Bone marrow (tissue), 2 donors: ENCODE data around the gene CEP104.
"Not testable (repeated sequence)": the region's sequence is repeated elsewhere in the genome, so short reads cannot be mapped to it uniquely, and the experiment has no call there.

Experiments used
- DNase-seq, 2 donors: peaks; one replicate each; lab custom pipeline; 2025; lab: John Stamatoyannopoulos, UW

Gene CEP104

DNA sequence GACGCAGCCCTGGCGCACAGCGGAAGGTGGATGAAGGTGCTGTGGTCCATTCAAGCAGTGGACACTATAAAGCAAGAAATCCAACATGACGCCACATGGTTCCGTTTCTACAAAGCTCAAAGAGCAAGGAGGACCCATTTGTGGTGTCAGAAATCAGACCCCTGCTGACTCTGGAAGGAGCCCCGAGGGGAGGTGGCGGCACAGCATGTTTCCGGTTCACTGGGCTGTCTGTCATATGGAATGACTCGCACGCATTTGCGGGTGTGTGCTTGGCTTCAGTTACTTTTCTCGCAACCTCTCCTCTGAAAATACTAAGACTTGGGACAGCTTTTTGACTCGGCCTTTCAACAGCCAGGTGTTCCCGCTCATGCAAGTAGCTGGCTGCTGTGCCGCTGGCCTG, 31.7 kb downstream of the CEP104 start:
- no peak for DNase-seq

DNA sequence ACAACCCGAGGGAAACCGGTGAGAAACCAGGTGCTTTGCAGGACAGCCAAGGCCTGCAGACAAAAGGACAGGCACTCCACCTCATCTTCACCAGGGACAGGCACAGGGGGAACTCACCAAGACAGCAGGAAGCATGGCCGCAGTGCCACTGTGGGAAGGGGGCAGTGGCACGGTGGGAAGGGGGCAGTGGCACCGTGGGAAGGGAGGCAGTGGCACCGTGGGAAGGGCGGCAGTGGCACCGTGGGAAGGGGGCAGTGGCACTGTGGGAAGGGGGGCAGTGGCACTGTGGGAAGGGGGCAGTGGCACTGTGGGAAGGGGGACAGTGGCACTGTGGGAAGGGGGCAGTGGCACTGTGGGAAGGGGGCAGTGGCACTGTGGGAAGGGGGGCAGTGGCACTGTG, 32.4 kb downstream of the CEP104 start:
- no peak for DNase-seq

DNA sequence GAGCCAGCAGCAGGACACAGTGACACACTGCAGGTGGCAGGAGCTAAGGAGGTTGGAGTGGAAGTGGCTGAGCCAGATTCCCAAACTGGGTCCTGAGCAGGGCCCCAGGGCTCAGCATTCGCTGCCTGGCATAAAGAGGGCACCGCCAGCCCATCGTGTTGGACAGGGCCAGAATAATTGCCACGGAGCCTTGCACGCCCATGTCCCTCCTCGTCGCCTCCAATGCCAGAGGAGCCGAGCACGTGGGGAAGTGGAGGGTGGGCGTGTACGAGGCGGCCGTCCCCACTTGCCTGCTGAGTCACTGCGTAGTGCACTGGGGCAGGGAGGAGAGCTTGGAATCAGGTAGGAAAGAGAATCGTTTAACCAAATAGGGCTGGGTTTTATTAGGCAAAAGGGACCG, 34.6 kb downstream of the CEP104 start:
- no peak for DNase-seq

DNA sequence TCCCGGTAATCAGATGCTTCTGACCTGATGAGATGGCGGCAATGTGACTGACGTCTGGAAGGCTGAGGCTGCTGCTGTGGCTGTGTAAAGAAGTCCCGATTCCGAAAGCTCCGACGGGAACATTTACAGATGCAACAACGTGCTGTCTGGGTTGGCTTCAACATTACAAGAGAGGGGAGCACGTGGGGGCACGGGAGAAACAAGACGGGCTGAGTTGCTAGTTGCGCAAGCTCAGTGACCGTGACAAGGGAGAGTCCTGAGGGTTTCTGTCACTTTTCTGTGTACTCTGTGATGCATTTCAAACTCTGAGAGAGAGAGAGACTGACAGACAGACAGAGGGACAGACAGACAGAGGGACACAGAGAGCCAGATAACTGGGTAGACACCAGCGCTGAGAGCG, 35.1 kb downstream of the CEP104 start:
- DNase-seq: no peak

DNA sequence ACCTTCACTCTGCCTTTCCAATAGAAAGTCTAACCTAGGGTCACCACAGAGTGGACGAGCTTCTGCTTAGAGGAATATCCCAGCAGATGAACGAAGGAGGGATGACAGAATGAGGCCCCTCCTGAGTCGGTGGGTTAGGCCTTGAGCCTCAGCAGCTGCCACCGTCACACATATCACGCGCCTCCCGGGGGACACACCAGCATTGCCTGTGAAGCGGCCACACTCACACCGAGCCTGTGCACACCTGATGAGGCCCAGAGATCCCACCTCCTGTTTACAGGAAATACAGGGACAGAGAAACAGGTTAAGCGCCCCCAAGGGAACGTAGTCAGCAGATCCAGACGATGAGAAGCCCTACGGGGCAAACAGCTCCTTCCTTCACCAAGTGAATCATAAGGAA, 35.6 kb downstream of the CEP104 start:
- no peak for DNase-seq

DNA sequence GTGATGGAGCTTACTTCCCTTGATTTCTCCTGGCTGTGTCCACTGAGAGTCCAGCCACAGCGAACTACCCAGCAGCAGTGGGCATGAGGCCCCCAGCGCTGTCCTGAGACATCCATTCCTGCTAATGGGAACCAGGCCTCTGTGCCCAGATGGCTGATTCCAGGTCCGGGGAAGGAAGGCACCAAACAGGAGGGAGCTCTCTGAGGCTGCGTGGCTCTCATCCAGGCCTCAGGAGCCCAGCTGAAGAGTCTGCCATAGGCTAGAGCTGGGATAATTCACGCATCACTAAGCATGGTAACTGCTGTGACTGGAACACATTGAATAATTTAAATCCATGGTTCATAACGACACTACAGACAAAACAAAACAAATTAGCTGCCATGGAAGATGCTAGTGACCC, 36.0 kb downstream of the CEP104 start:
- DNase-seq: no peak

DNA sequence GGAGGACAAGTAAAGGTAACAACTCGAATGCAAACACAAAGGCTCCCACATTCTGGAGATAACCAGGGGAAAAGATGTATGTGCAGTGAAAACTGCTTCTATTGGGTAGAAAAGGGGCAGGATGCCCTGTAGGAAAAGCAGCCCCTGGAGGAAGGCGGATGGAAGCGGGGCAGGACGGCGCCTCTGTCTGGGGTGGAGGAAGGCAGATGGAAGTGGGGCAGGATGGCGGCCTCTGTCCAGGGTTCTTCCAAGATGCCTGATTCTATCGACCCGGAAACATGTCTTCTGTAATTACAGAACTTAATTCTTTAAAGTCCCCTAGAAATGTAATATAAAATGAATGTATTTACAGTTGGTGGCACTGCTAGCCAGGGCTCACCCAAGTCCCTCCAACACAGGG, 36.7 kb downstream of the CEP104 start:
- no peak for DNase-seq

DNA sequence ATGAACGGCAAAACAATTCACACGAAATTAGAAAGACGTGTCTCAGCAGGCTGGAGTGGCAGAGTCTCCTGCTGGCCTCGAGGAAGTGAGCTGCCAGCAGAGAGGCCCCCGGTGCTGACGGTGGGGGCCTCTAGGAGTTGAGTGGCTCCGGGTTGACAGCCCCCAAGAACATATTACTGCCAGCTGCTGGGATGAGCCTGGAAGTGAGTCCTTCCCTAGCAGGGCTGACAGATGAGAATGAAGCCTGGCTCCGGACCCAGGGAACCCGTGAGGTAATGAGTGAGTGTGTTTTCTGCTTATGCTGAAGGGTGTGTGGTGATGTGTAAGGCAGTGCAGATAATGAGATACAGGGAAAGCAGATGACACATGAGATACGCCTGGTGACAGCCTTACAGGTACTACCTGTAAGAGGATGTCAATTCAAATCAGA, 37.2 kb downstream of the CEP104 start:
- no peak for DNase-seq

DNA sequence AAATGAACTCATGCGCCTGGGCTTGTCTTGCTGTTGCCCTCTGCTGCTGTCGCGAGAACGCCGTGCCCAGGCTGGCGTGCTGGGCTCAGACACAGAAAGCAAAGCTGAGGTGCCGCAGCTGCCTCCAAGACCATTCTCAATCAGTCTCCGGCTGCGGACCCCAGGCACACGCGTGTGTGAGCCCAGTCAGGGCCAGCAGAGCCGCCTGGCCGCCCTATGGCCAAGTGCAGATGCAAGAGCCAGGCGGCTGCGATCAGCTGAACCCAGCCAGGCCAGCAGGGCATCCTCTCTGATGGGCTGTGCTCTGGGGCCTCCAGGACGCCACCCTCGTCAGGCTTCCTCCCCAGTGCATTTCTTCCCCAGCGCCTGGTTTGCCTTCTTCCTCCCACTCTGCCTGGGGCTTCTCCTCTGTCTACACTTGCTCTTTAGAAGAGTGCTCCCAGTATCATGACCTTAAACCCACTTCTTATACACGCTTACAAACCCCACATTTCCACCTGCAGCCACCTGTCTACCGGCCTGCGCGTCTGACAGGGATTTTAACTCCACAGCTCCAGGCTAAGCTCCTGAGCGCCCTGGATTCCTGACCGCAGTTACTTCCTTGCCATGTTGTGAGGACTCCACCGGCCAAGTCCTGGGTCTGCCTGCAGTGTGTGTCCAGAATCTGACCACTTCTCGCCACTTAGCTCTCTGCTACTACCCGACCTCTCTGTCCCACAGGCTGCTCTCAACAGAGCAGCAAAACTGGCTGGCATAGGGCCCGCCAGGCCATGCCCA, 39.0 kb downstream of the CEP104 start:
- DNase-seq: no peak

DNA sequence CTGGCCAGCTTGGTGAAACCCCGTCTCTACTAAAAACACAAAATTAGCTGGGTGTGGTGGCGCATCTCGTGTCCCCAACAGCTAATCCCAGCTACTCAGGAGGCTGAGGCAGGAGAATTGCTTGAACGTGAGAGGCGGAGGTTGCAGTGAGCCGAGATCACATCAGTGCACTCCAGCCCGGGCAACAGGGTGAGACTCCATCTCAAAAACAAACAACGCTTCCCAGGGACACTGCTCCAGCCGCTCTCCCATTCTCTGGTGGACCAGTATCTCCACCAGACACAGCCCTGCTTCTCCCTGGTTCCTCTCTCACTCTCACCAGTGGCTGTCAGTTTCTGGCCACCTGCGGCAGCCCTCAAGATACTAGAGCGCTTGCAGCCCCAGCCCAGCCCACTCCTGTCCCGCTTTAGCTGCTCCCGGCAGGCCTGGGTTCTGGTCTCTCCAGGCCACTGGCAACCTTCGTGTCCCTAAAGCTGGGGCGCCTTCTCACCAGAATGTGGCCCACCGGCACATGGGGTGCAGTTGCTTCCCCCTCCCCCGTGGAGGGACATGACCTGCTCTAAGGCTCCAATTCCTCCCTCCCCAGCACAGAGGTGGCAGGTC, 39.8 kb downstream of the CEP104 start:
- DNase-seq: no peak

DNA sequence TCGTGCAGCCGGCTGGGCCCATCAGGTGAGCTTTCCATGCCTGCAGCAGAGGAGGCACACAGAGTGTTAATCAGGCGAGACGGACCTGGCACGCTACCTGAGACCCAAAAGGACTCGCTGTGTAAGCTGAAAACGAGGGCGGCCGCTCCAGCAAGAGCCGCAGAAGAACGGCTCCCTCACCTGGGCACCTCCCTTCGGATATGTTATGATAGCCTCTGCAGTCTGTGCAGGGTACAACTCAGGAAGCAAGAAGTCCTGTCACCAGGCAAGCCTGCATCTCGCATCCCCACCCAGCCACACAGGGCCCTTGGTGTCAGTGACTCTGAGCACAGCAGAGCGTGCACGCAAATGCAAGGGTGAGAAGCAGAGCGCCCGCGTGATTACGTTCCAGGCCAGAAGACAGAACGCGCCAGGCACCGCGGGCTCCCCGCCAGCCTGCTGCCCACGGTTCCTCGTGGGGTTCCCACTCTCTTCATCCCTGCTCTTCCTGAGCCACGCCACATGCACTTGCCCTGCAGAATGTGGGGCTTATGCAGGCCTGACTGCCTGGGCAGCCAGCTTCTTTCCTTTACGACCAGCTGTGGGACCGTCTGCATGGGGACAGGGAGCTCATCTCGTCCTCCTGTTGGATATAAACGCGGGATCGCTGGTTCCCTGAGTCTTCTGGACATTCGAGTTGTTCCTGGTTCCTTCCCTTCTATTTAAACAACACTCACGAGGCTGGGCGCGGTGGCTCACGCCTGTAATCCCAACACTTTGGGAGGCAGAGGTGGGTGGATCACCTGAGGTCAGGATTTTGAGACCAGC, 40.5 kb downstream of the CEP104 start:
- no peak for DNase-seq

DNA sequence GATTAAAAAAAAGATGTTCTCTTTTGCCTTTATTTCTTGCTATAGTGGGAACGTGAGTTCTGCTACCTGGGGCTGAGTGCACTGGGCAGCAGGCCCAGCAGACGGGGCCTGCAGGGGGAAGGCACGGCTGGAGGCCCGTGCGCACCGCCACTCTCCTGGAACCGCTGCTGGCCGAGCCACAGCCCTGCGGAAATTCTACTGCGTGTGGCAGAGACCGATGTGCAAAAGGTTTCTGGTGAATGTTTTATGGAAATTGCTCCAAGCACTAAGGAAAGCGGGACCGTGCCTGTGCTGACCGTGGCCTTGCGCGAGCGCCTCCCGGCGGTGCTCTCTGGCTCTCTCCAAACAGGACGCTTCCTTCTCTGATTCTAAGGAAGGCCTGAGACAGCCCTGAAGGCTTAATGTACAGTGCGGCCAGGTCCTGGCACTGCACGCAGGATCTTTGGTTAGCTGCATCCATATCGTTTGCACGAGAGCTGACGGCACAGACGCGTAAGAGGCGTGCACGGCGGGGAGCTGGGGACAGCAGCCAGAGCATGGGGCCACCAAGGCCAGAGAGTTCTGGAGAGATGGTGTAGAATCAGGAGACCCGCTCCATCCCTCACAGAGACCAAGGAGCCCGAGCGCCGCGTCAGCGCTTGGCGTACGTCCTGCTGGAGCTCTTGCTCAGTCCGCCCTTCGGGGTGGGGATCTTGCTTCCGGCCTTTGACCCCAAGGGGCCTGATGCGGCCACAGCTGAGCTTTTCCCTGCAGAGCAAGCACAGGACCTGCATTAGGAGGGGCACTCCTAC, 42.0 kb downstream of the CEP104 start:
- DNase-seq: no peak

DNA sequence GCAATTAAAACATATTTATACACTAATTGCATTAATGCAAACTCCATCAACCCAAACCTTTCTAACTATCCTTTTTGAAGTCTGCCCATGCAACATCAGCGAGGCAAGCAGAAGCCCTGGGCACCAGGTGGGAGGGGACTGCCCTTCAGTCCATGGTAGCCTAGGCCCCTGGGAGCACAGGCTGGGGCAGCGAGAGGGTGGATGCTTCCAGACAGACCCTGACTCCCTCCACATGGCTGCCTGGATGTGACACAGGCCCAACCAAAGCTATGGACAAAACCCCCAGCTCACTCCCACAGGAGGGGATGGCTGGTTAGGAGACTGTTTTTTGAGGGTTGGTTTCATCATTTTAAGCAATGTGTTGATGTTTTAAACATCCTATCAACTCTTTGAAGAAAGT, 42.9 kb downstream of the CEP104 start:
- DNase-seq: no peak

DNA sequence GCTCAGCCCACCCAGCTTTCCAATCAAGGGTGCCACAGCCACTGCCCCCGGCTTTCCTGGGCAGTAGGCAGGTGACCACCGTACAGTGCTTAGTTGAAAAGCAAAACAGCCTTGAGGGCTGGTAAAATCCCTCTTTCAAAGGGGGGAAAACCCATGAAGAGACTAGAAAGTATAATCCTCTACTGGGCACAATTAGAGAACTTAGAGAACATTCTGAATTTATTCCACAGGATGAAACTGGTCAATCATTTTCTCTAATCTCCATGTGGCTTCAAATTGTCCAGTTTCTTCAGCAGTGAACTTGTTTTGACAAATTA, 45.5 kb downstream of the CEP104 start:
- no peak for DNase-seq

DNA sequence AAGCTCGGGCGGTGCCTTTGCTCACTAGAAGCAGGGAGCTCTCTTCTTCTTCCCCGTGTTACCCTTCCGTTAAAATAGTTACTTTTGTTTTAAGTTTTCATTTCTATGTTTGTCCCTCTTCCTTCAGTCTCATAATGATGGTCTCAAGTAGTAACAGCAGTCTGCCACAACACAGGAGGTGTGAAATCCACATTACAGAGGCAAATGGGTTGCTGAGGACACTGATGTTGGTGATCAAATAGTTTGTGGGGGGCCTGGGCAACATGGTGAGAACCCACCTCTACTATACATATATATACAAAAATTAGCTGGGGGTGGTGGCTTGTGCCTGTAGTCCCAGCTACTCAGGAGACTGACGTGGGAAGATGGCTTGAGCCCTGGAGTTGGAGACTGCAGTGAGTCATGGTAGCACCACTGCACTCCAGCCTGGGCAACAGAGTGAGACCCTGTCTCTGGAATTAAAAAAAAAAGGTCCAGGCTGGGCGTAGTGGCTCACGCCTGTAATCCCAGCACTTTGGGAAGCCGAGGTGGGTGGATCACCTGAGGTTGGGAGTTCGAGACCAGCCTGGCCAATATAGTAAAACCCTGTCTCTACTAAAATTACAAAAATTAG, 46.8 kb downstream of the CEP104 start:
- DNase-seq: not testable (repeated sequence)

DNA sequence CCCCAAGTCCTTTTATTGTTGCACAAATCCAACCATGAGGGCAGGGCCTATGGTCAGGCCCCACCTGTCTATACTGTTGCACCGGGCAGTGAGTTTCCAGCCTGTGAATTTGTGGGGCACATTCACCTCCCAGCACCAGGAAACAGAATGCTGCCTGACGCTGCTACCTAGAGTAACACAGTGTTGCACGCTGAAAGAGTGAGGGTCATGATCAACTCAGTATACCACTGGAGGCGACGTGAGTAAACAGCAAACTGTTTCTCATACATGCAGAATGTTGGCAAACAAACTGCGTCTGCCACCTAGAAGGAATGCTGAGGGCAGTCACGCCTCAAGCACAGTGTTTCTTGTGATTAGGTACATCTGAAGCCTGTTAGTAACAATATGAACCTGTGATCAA, 47.3 kb downstream of the CEP104 start:
- no peak for DNase-seq

DNA sequence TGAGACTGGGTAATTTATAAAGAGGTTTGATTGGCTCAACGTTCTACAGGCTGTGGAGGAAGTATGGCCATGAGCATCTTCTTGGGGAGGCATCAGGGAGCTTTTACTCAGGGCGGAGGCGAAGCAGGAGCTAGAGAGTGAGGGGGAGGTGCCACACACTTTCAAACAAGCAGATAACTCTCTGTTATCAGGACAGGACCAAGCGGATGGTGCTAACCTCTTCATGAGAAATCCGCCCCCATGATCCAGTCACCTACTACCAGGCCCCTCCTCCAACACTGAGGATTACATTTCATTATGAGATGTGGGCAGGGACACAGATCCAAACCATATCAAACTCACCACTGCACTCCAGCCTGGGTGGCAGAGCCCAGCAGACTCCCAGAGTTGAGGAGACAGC, 49.2 kb downstream of the CEP104 start:
- no peak for DNase-seq

DNA sequence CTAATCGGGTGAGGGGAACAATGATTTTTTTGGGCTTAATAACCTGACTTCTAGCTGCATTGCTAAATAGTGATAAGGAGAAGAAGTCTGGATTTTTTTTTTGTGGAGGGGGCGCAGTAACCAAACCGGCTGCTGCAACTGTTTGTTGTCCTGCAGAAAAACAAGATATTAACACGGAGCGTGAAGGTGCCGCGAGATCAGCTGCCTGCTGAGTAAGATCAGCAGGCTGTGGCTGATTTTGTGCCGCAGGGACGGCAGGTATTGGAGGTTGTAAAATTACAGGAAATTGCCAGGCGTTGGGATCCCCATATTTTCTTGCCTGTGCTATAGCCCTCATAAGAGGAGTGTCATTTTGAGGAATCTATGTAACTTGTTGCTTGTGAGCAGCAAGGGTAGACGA, 52.0 kb downstream of the CEP104 start:
- DNase-seq: no peak

DNA sequence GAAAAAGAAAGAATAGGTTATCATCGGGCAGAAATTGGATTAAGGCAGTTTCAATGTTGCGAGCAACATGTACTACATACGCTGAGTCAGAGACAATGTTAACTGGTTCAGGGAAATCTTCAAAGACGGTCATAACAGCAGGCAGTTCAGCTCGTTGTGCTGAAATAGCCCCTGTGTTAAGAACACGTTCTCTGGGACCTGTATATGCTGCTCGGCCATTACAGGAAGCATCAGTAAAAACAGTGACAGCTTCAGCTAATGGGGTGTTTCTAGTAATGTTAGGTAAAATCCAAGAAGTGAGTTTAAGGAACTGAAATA, 52.4 kb downstream of the CEP104 start:
- not testable (repeated sequence) for DNase-seq

DNA sequence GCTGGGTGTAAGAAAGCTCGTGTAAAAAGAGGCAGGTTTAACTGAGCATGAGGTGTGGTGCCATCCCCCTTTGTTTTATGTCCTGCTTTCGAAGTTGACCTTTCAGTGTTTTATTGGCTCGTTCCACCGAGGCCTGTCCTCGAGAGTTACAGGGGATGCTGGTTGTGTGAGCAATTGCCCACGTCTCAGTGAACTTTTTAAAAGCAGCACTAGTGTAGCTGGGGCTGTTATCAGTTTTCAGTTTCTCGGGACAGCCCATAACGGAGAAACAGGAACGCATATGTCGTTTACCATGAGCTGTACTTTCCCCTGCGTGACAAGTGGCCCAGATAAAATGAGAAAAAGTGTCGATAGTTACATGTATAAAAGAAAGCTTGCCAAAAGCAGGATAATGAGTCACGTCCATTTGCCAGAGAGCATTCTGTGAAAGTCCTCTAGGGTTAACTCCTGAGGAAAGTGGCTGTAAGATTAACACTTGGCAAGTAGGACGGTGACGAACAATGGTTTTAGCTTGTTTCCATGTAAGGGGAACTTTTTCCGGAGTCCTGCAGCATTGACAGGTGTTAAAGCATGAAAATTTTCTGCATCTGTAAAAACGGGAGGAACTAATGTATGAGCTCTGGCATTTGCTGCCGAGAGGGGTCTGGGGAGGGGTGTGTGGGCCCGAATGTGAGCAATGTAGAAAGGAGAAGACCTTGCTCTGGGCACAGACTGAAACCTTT, 52.9 kb downstream of the CEP104 start:
- DNase-seq: no peak

DNA sequence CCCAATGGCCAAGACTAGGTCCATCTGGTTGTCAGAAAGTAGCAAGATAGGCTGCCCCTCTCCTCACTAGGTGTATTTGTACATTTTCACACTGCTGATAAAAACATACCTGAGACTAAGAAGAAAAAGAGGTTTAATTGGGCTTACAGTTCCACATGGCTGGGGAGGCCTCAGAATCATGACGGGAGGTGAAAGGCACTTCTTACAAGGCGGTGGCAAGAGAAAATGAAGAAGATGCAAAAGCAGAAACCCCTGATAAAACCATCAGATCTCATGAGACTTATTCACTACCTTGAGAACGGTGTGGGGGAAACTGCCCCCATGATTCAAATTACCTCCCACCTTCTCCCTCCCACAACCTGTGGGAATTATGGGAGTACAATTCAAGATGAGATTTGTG, 56.2 kb downstream of the CEP104 start:
- DNase-seq: not testable (repeated sequence)
